VCaP (cell line): Measurements from ENCODE around the gene EGFR.

Experiments used
- H3K27ac ChIP-seq: fragments of 450-650 bp; 2 replicates; pipeline ENCODE4 v1.5.1; 2017
- CTCF ChIP-seq: fragments of 450-650 bp; conservative IDR thresholded peaks from 2 replicates; pipeline ENCODE4 v1.5.1; 2017; ENCODE audit warnings: mild to moderate bottlenecking, moderate library complexity

The EGFR gene

GRCh38 chr7:55086413-55087201 is 67.8 kb downstream of the EGFR start:
- H3K27ac ChIP-seq, result no peak overlapping the region
- TF ChIP-seq CTCF, result no peak

- no peak overlapping the region for H3K27ac ChIP-seq
These were observed 68.7 kb downstream of the EGFR start for GRCh38 chr7:55087521-55087961.

GRCh38 chr7:55088107-55088506 is 69.3 kb downstream of the EGFR start:
- TF ChIP-seq CTCF, result no peak
- no peak overlapping the region for H3K27ac ChIP-seq

More at GRCh38 chr7:55087521-55087961, 68.7 kb downstream of the EGFR start:
- no peak for TF ChIP-seq CTCF

GRCh38 chr7:55088620-55089019 is 69.8 kb downstream of the EGFR start:
- no peak overlapping the region for H3K27ac ChIP-seq
- TF ChIP-seq CTCF, result no peak

- TF ChIP-seq CTCF, result no peak
- H3K27ac ChIP-seq, result peak overlapping the region; percentile 41
These were observed 73.6 kb downstream of the EGFR start for GRCh38 chr7:55092186-55092974.

- no peak for TF ChIP-seq CTCF
- H3K27ac ChIP-seq, result no peak overlapping the region
These were observed 74.2 kb downstream of the EGFR start for GRCh38 chr7:55092975-55093373.

- TF ChIP-seq CTCF, result no peak
- H3K27ac ChIP-seq, result no peak overlapping the region
These were observed 74.9 kb downstream of the EGFR start for GRCh38 chr7:55093674-55094073.
